ENCODE measurements around the gene CXCL5.

DNA sequence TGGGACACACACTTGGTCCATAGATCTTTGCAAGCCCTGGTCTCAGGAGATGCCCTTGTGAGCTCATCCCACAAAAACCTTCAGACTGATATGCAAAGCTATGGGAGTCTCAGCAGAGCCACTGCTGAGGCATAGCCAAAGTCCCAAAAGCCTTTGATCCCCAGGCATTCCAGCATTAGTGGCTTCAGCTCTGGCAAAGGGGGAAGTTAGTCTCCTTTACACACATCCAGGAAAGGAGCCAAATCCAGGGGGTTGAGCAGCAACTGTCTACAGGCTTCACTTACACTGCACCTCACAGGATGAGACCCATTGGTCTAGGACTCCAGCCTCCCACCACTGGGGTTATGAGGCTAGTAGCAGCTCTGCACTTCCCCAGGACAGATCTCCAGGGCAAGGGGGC is 30.6 kb downstream of the CXCL5 start:
- TF ChIP-seq, protein P1, sequence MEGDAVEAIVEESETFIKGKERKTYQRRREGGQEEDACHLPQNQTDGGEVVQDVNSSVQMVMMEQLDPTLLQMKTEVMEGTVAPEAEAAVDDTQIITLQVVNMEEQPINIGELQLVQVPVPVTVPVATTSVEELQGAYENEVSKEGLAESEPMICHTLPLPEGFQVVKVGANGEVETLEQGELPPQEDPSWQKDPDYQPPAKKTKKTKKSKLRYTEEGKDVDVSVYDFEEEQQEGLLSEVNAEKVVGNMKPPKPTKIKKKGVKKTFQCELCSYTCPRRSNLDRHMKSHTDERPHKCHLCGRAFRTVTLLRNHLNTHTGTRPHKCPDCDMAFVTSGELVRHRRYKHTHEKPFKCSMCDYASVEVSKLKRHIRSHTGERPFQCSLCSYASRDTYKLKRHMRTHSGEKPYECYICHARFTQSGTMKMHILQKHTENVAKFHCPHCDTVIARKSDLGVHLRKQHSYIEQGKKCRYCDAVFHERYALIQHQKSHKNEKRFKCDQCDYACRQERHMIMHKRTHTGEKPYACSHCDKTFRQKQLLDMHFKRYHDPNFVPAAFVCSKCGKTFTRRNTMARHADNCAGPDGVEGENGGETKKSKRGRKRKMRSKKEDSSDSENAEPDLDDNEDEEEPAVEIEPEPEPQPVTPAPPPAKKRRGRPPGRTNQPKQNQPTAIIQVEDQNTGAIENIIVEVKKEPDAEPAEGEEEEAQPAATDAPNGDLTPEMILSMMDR (IDR thresholded peaks at IDR 0.05): no peak
- no peak for TF ChIP-seq POLR2A (IDR thresholded peaks at IDR 0.05)
